Fibroblast of mammary gland (primary cell): Measurements from ENCODE around the gene PAGE2B.
"Not testable (repeated sequence)": the region's sequence is repeated elsewhere in the genome, so short reads cannot be mapped to it uniquely, and the experiment has no call there.

Source experiments
- DNase-seq: peaks from one replicate; pipeline ENCODE4 v3.0.0-alpha.2; 2010; ENCODE audit warnings: low read depth
- H3K4me3 ChIP-seq: 2 replicates; pipeline ENCODE4 v1.5.1; 2011; ENCODE audit warnings: low read depth, mild to moderate bottlenecking, low read length, moderate library complexity; ENCODE audit not compliant: control insufficient read depth
- TF ChIP-seq, protein P1 (sequence below): conservative IDR thresholded peaks from 2 replicates; pipeline ENCODE4 v1.5.1; 2011; ENCODE audit warnings: low read depth, low read length, inconsistent platforms; ENCODE audit not compliant: control insufficient read depth, insufficient read depth

The PAGE2B gene

DNA sequence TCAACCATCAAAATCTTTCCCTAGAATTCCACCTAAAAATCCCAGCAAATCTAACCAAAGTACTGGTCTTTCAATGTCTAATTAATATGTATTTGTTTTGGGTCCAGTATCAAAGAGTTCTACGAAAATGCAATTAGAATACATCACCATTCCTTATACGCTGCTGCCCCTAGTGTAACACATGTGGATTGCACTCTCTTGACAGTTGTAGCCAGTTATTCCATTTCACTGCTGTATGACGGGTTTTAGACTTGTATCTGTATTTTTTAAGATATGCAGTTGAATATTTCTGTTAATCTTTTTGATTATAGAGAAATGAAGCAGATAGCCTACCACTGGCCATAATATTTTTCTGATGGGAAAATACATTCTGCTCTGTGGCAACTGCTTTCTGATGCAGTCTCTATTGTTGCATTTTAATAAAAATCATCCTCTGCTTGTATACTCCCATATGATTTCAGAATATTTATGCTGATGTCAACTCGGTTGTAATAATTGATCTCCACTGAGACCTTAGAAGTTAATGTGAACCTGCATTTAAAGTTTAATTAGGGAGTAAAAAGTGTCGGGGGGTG lies 17.1 kb upstream of the PAGE2B start:
- TF ChIP-seq, protein P1, sequence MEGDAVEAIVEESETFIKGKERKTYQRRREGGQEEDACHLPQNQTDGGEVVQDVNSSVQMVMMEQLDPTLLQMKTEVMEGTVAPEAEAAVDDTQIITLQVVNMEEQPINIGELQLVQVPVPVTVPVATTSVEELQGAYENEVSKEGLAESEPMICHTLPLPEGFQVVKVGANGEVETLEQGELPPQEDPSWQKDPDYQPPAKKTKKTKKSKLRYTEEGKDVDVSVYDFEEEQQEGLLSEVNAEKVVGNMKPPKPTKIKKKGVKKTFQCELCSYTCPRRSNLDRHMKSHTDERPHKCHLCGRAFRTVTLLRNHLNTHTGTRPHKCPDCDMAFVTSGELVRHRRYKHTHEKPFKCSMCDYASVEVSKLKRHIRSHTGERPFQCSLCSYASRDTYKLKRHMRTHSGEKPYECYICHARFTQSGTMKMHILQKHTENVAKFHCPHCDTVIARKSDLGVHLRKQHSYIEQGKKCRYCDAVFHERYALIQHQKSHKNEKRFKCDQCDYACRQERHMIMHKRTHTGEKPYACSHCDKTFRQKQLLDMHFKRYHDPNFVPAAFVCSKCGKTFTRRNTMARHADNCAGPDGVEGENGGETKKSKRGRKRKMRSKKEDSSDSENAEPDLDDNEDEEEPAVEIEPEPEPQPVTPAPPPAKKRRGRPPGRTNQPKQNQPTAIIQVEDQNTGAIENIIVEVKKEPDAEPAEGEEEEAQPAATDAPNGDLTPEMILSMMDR: peak; percentile 87
- H3K4me3 ChIP-seq: no peak overlapping the region
- peak; percentile 36 for DNase-seq

DNA sequence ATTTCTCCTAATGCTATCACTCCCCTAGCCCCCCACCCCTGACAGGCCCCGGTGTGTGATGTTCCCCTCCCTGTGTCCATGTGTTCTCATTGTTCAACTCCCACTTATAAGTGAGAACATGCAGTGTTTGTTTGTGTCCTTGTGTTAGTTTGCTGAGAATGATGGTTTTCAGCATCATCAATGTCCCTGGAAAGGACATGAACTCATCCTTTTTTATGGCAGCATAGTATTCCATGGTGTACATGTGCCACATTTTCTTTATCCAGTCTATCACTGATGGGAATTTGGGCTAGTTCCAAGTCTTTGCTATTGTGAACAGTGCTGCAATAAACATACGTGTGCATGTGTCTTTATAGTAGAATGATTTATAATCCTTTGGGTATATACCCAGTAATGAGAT lies 7.7 kb upstream of the PAGE2B start:
- not testable (repeated sequence) for H3K4me3 ChIP-seq, DNase-seq

DNA sequence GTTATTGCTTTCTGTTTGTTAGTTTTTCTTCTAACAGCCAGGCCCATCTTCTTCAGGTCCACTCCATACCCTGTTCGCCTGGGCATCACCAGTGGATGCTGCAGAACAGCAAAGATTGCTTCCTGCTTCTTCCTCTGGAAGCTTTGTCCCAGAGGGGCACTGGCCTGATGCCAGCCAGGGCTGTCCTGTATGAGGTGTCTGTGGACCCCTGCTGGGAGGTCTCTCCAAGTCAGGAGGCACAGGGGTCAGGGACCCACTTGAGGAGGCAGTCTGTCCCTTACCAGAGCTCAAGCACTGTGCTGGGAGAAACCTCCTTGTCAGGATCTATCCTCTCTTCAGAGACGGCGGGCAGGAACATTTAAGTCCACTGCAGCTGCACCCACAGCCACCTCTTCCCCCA lies 2.5 kb upstream of the PAGE2B start:
- DNase-seq: no peak
- TF ChIP-seq, protein P1: no peak
- H3K4me3 ChIP-seq: no peak overlapping the region

DNA sequence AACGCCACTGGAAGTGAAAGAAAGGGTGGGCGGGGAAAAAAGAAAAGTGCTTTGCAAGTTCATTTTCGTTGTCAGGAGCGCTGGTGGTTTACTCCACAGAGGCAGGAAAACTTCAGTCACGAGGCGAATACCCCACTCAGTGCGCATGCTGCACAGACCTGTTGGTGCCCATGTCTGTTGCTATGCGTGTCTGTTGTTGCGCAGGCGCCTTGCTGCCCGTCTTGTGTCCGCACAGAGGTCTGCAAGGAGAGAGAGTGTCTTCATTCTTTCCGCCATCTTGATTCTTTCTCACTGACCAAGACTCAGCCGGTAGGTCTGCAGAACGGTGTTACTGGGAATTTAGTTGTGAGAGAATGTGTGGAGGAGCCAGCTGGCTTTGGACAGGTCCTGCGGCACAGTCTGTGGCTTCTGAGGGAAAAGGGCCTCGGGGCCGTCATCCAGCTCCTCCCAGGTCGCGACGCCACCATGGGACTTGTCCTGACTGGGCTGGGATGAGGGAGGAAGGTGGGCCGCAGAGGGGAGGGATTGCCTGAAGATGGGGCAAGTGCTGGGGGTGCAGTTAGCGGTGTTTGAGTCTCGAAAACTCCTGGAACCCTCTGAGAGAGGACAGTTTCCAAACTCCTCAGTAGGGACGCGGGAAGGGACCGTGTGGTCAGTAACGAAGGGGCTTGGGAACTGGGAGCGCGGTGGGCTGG lies 14.1 kb downstream of the PAGE2B start, which contains the start of gene PAGE2:
TSS of gene PAGE2 (plus strand) at position 224 of the 695 bp plus-strand sequence. CDS start 1,003 bp downstream, outside the sequence.
- H3K4me3 ChIP-seq: no peak within 1 kb of the TSS
- TF ChIP-seq, protein P1: no peak
- no peak for DNase-seq

DNA sequence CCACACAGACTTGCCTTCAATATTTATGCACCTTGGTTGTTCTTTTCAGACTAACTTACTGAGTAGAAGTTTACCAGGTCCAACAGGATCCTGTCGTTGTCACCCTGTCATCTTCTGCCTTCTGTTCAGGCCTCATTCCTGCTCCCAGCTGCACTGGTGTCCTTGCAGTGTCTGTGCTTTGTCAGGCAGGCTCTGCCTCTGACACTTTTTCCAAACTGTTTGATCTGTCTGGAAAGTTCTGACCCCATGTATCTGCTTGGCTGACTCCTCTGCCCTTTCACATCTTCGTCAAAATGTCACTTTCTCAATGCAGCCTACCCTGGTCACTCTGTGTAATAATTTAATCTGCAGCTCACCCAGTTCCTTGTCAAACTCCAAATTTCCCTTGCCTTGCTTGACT lies 23.9 kb downstream of the PAGE2B start:
- no peak for DNase-seq
- TF ChIP-seq, protein P1: no peak
- no peak overlapping the region for H3K4me3 ChIP-seq

DNA sequence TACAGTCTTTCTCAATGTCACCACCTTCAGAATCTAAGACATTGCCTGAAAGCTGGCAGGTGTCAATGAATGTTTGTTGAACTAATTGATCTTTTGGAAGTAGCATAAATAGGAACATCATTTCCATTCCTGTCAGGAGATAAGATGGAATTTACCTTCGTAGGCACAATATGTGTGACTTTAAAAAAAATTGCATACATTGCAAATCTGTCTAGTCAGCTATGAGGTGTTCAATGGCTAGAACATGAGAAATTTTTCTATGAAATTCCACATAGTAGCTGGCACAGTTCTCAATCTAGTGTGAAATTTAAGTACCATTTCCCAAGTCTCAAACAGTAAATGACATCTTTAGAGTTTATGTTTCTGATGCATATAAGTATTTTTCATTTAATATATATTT lies 24.3 kb downstream of the PAGE2B start:
- no peak for DNase-seq
- TF ChIP-seq, protein P1: no peak
- no peak overlapping the region for H3K4me3 ChIP-seq

DNA sequence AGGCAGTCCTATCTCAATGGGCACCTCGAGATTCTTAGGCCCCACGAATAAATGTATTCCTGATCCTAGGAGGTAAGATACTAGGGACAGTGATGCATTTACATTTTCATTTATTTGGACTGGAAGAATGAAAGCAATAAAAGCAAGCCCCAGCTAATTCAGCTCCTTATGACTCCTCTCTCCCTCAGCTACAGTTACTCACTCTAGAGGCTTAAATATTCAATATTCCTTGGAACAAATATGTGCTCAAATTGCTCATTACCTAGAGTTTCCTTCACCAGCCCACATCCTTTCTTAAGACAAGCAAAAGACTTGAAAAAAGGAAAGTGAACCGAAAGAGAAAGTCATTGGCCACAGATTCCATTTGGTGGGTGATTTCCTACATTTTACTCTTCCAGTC lies 27.9 kb downstream of the PAGE2B start:
- TF ChIP-seq, protein P1: no peak
- DNase-seq: no peak
- H3K4me3 ChIP-seq: no peak overlapping the region
